GM12874 (cell line): ENCODE data around the gene MAP4K3.

Source experiments
- TF ChIP-seq, protein P1 (sequence below): IDR thresholded peaks from 2 replicates; pipeline ENCODE4 v1.5.1; 2011; ENCODE audit warnings: low read depth, mild to moderate bottlenecking, control low read depth, low read length, moderate library complexity; ENCODE audit not compliant: insufficient read depth

Gene MAP4K3

DNA sequence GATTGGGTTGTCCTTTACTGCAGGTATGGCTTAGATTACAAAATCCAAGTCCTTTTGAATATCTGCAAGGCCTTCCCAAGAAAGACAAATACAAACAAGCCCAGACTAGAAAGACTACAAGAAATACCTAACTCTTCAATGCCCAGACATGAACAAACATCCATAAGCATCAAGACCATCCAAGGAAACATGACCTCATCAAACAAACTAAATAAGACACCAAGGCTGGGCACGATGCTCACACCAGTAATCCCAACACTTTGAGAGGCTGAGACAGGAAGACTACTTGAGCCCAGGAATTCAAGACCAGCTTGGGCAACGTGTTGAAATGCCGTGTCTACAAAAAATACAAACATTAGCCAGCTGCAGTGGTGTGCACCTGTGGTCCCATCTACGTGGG, 31.7 kb downstream of the MAP4K3 start:
- TF ChIP-seq, protein P1, sequence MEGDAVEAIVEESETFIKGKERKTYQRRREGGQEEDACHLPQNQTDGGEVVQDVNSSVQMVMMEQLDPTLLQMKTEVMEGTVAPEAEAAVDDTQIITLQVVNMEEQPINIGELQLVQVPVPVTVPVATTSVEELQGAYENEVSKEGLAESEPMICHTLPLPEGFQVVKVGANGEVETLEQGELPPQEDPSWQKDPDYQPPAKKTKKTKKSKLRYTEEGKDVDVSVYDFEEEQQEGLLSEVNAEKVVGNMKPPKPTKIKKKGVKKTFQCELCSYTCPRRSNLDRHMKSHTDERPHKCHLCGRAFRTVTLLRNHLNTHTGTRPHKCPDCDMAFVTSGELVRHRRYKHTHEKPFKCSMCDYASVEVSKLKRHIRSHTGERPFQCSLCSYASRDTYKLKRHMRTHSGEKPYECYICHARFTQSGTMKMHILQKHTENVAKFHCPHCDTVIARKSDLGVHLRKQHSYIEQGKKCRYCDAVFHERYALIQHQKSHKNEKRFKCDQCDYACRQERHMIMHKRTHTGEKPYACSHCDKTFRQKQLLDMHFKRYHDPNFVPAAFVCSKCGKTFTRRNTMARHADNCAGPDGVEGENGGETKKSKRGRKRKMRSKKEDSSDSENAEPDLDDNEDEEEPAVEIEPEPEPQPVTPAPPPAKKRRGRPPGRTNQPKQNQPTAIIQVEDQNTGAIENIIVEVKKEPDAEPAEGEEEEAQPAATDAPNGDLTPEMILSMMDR = no peak

DNA sequence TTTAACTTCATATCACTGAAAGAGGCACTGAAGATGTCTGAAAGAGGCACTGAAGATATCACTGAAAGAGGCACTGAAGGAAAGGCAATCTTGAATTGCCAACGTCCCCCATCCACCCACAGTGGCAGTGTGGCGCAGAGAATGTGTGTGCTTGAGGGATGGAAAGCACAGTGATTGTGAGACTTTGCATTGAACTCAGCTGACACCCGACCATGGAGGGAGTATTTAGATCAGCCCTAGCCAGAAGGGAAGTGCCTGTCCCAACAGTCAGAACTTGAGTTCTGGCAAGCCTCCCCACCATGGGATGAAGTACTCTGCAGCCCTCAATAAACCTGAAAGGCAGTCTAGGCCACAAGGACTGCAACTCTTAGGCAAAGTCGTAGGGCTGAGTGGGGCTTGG, 33.8 kb downstream of the MAP4K3 start:
- TF ChIP-seq, protein P1 = no peak

DNA sequence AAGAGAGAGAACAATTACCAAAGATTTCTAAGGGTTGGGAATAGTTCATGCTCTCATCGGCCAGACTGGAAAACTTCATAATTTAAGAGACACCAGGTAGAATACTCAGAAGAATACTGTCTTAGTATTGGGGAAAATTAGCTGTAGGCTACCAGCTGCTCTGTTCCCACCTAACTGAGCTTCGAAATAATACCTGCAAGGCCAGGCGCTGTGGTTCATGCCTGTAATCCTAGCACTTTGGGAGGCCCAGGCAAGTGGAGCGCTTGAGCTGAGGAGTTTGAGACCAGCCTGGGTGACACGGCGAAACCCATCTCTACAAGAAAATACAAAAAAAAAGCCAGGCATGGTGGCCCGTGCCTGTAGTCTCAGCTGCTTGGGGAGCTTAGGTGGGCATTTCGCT, 35.8 kb downstream of the MAP4K3 start:
- TF ChIP-seq, protein P1 = no peak

DNA sequence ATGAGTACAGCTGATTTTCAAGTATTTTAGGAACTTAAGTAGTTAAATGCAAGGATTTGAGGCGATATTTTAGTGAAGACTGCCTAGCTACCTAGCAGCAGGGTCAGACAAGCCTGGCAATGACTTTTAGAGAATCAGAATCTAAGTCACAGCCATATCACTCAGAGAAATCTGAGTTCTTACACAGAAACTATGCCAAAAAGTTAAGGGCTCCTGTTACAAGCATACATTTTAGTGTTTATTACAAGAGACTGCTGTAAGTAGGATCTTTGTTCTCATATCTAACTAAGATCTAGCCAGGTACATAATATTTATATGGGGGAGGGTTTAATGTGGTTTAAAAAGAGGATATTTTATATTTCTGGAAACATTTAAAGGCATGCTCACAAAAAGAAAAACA, 37.5 kb downstream of the MAP4K3 start:
- TF ChIP-seq, protein P1 = no peak

DNA sequence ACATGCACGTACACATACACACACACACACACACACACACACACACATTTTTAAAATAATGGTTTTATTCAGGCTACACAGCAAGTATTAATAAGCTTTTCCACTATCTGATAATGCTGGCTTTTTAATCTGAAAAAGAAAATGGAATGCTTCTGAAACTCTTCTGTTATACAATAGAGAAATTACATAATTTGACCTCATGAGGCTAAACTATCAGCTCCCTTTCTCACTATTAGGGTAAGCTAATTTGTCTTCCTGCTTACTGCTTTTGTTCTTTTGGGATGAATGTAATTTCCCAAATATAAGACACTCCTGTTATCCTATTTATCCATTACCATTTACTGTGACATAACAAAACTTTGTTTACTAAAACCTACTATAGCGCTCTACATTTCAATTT, 41.8 kb downstream of the MAP4K3 start:
- TF ChIP-seq, protein P1 = no peak

DNA sequence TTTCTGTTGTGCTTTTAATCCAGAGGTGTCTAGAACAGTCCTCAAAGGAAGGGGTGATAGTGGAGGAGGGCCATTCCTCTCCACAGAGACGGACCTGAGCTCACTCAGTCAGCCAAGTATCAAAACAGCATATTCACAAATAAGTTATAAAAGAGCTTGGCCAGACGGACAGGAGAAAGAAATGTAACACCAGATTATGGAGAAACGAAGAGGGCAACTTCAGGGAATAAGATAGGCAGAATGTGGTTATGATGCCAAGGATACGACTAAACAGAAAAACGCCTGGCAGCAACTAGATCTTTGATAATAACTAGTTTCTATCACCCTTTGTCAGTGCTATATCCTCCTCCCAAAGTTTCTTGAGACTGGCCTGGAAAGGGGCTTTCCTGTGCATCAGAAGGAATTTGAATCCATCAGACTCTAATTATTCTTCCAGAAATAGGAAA, 42.5 kb downstream of the MAP4K3 start:
- TF ChIP-seq, protein P1 = no peak

DNA sequence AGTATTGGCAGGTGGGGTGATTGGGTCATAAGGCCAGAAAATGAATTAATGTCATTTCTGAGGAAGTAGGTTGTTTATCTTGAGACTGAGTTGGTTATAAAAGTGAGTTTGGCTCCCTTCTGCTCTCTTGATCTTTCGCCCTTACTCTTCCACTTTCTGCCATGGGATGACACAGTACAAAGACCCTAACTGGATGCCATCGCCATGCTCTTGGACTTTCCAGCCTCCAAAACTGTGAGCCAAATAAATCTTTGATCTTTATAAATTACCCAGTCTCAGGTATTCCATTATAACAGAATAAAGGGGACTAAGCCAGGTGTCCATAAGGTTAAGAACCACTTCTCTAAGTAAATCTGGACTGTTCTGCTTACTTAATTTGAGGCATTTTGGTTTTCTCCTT, 44.4 kb downstream of the MAP4K3 start:
- TF ChIP-seq, protein P1 = no peak

DNA sequence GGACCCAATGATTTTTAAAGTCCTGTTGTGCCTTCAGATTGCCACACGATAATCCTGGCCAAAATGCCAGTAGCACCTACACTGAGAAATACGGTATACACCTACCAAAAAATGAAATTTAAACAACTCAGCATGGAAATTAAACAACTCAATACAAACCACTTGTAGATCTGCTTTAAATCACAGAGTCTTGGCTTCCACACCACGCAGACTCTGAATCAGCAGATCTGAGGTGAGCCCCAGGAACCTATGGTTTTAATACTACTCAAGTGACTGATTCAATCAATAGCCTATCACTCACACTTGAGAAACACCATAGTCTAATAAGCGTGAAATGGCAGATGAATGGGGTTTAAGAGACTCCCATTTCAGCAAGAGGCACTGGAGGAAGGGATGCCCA, 46.9 kb downstream of the MAP4K3 start:
- TF ChIP-seq, protein P1 = no peak
